Daoy (cell line): ENCODE results near the gene TFF3. TPM values are rescaled to one million over a fixed set of nuclear protein-coding genes. Genes with fewer than 3 reads are reported as not detected.

Source experiments
- DNase-seq: peaks from one replicate; pipeline ENCODE4 v3.0.0-alpha.2; 2015; ENCODE audit warnings: low read depth
- total RNA-seq: library from RNA; depleted of rRNA; stranded (reverse); fragments of >200 nt; shearing (Covaris generic); gene quantifications from 2 replicates; pipeline ENCODE4 v1.2.3, GENCODE V29; 2014; rRNA removed

TFF3 gene
- total RNA-seq, result 2.4 and 3.4 TPM in 2 replicates

- DNase-seq, result peak; percentile 64
Measured at GRCh38 chr21:42315296-42315891, at the start of gene TFF3. Gene TFF3, minus strand, starts transcription at chr21:42315409. Its CDS starts 35 bp downstream, at chr21:42315374.

- no peak for DNase-seq
Measured at GRCh38 chr21:42364304-42364865, 49.2 kb upstream of the TFF3 start.

GRCh38 chr21:42363312-42363711 lies 48.1 kb upstream of the TFF3 start:
- DNase-seq, result no peak

GRCh38 chr21:42362700-42363099 lies 47.5 kb upstream of the TFF3 start:
- no peak for DNase-seq

GRCh38 chr21:42362198-42362597 lies 47.0 kb upstream of the TFF3 start:
- DNase-seq, result no peak

GRCh38 chr21:42361286-42361685 lies 46.1 kb upstream of the TFF3 start:
- no peak for DNase-seq

- peak; percentile 23 for DNase-seq
Measured at GRCh38 chr21:42360317-42360716, 45.1 kb upstream of the TFF3 start.

GRCh38 chr21:42358937-42359336 lies 43.7 kb upstream of the TFF3 start:
- peak; percentile 52 for DNase-seq

- no peak for DNase-seq
Measured at GRCh38 chr21:42358261-42358660, 43.1 kb upstream of the TFF3 start.

- no peak for DNase-seq
Measured at GRCh38 chr21:42357307-42357706, 42.1 kb upstream of the TFF3 start.

- no peak for DNase-seq
Measured at GRCh38 chr21:42356650-42357049, 41.4 kb upstream of the TFF3 start.

- DNase-seq, result no peak
Measured at GRCh38 chr21:42356046-42356445, 40.8 kb upstream of the TFF3 start.

- DNase-seq, result no peak
Measured at GRCh38 chr21:42353623-42354022, 38.4 kb upstream of the TFF3 start.

- DNase-seq, result peak; percentile 51
Measured at GRCh38 chr21:42352441-42353095, 37.4 kb upstream of the TFF3 start.

GRCh38 chr21:42351626-42352440 lies 36.6 kb upstream of the TFF3 start:
- no peak for DNase-seq

- DNase-seq, result peak; percentile 27
Measured at GRCh38 chr21:42350927-42351426, 35.8 kb upstream of the TFF3 start, which contains the start of gene TFF2. Gene TFF2, minus strand, starts transcription at chr21:42350994. Its CDS starts 37 bp downstream, at chr21:42350957.

GRCh38 chr21:42350318-42350910 lies 35.2 kb upstream of the TFF3 start:
- DNase-seq, result no peak

GRCh38 chr21:42349420-42350317 lies 34.5 kb upstream of the TFF3 start:
- DNase-seq, result no peak

GRCh38 chr21:42348762-42349161 lies 33.6 kb upstream of the TFF3 start:
- DNase-seq, result no peak

- peak; percentile 52 for DNase-seq
Measured at GRCh38 chr21:42347601-42348327, 32.6 kb upstream of the TFF3 start.
